ENCODE measurements around the gene ZFYVE28.

DNA sequence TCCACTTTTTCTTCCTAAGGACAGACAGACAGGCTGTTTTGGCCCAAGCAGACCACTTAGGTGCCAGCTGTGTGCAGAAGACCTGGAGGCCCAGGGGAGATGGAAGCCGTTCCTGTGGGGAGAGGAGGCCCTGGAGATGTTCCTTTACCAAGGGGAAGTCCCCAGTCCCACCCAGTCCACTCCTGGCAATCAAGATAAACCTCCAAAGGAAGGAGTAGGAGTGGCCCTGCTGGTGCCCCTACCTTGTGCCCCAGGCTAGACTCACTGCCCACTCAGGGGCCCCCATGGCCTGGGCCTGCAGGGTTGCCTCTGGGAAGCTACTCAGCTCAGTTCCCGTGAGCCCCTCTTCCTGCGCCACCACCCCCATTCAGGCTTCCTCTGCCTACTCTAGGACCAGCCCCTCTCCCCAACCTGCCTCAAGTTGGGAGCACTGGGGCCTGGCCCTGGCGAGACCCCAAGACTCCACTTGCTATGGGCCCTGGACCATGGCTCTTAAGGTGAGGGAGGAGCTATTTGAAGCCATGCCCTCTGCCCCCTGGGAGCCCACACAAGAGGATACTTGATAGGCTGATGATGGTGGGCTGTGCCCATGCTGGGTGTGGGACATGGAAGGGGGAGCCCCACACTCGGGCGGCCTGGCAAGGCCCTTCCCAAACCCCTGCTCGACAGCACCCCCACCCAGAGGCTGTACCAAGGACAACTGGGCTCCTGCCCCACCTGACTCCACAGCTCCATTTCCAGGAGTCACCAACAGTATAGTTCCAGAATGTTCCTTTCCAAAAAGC lies 25.7 kb upstream of the ZFYVE28 start:
- TF ChIP-seq, protein P1, sequence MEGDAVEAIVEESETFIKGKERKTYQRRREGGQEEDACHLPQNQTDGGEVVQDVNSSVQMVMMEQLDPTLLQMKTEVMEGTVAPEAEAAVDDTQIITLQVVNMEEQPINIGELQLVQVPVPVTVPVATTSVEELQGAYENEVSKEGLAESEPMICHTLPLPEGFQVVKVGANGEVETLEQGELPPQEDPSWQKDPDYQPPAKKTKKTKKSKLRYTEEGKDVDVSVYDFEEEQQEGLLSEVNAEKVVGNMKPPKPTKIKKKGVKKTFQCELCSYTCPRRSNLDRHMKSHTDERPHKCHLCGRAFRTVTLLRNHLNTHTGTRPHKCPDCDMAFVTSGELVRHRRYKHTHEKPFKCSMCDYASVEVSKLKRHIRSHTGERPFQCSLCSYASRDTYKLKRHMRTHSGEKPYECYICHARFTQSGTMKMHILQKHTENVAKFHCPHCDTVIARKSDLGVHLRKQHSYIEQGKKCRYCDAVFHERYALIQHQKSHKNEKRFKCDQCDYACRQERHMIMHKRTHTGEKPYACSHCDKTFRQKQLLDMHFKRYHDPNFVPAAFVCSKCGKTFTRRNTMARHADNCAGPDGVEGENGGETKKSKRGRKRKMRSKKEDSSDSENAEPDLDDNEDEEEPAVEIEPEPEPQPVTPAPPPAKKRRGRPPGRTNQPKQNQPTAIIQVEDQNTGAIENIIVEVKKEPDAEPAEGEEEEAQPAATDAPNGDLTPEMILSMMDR (IDR thresholded peaks at IDR 0.05; ENCODE audit: insufficient read depth, low read length, poor library complexity, severe bottlenecking) = no peak
- no peak for TF ChIP-seq EZH2phosphoT487 (conservative IDR thresholded peaks at IDR 0.05; ENCODE audit: low read length)

Data from SU-DHL-6 (cell line).